Smooth muscle cell (in vitro differentiated cells): Measurements from ENCODE around the gene CPXM2. TPM values are rescaled to one million over a fixed set of nuclear protein-coding genes. Genes with fewer than 3 reads are reported as not detected.

Source experiments
- DNase-seq: peaks from one replicate; lab custom pipeline; 2025; ENCODE audit not compliant: unreplicated experiment; lab: John Stamatoyannopoulos, UW
- H2AFZ ChIP-seq: fragments of 200-600 bp; sonication (generic); 2 replicates; pipeline ENCODE4 v1.6.0; 2016; ENCODE audit warnings: antibody characterized with exemption, low read depth, mild to moderate bottlenecking
- H3F3A ChIP-seq: fragments of 200-600 bp; sonication (generic); 2 replicates; pipeline ENCODE4 v1.6.0; 2017; ENCODE audit warnings: antibody characterized with exemption, low read depth
- H3K27ac ChIP-seq: fragments of 200-600 bp; sonication (generic); 2 replicates; pipeline ENCODE4 v1.5.1; 2016; ENCODE audit warnings: low read depth, mild to moderate bottlenecking
- H3K27me3 ChIP-seq: fragments of 200-600 bp; sonication (generic); 2 replicates; pipeline ENCODE4 v1.6.1; 2016; ENCODE audit warnings: low read depth, mild to moderate bottlenecking
- H3K36me3 ChIP-seq: fragments of 200-600 bp; sonication (generic); 2 replicates; pipeline ENCODE4 v1.5.1; 2016; ENCODE audit warnings: low read depth
- H3K4me1 ChIP-seq: fragments of 200-600 bp; sonication (generic); 2 replicates; pipeline ENCODE4 v1.5.1; 2016; ENCODE audit warnings: low read depth
- H3K4me2 ChIP-seq: fragments of 200-600 bp; sonication (generic); 2 replicates; pipeline ENCODE4 v1.6.0; 2016; ENCODE audit warnings: mild to moderate bottlenecking
- H3K4me3 ChIP-seq: fragments of 200-600 bp; sonication (generic); 2 replicates; pipeline ENCODE4 v1.5.1; 2016; ENCODE audit warnings: mild to moderate bottlenecking
- H3K79me2 ChIP-seq: fragments of 200-600 bp; sonication (generic); 2 replicates; pipeline ENCODE4 v1.6.0; 2016; ENCODE audit warnings: low read depth, mild to moderate bottlenecking
- H3K9ac ChIP-seq: fragments of 200-600 bp; sonication (generic); 2 replicates; pipeline ENCODE4 v1.6.0; 2016; ENCODE audit warnings: low read depth
- H3K9me3 ChIP-seq: fragments of 200-600 bp; sonication (generic); replicated peaks from 2 replicates; pipeline ENCODE4 v1.5.1; 2016; ENCODE audit warnings: low read depth
- H4K20me1 ChIP-seq: fragments of 200-600 bp; sonication (generic); 2 replicates; pipeline ENCODE4 v1.6.0; 2016; ENCODE audit warnings: low read depth
- CTCF ChIP-seq: fragments of 200-600 bp; sonication (generic); IDR thresholded peaks from 2 replicates; pipeline ENCODE4 v1.5.1; 2017; ENCODE audit warnings: borderline replicate concordance, mild to moderate bottlenecking, antibody characterized with exemption; ENCODE audit not compliant: insufficient read depth, poor library complexity, severe bottlenecking
- WGBS: methylation state at CpG from one replicate; pipeline ENCODE4 v1.1.7; 2016; ENCODE audit warnings: low lambda C conversion rate; 5-methylcytosine and 5-hydroxymethylcytosine counted together
- polyA plus RNA-seq: library from polyadenylated mRNA; unstranded; fragments of >200 nt; fragmentation: Nextera tagmentation; extraction: Ambion mirVana; gene quantifications from 2 replicates; pipeline ENCODE4 v1.2.1, GENCODE V29; 2016
- total RNA-seq: library from RNA; depleted of rRNA; stranded (reverse); fragments of >200 nt; gene quantifications from 2 replicates; pipeline ENCODE4 v1.2.3, GENCODE V29; 2014

Gene CPXM2
- total and polyA plus RNA-seq, 2 experiments from 2014 or later, result 31.2 to 65.5 TPM

GRCh38 chr10:123886292-123886691 lies 5.3 kb downstream of the CPXM2 start:
- Histone ChIP-seq H3F3A (no peaks in the 10 kb centered on the region), H4K20me1 (no peaks in the 10 kb centered on the region), H3K4me2 (no peak overlapping the region), H2AFZ (no peak overlapping the region), H3K4me1 (peaks cover 3% of the 10 kb centered on the region), H3K27me3 (no peaks in the 10 kb centered on the region), H3K36me3 (no peaks in the 10 kb centered on the region), H3K27ac (no peak overlapping the region), H3K9me3 (no peaks in the 10 kb centered on the region), H3K9ac (no peak overlapping the region), H3K4me3 (no peak overlapping the region), H3K79me2 (peaks cover 3% of the 10 kb centered on the region)
- DNase-seq, result no peak
- TF ChIP-seq CTCF, result no peak
- WGBS, result 71% methylated on average over 6 of the region's 6 CpGs

GRCh38 chr10:123885406-123886170 lies 6.0 kb downstream of the CPXM2 start:
- no peak overlapping the region for H3K27ac ChIP-seq
- peaks cover 3% of the 10 kb centered on the region for H3K4me1 ChIP-seq
- no peak overlapping the region for H3K4me2 ChIP-seq
- H3K9ac ChIP-seq, result no peak overlapping the region
- DNase-seq, result no peak
- no peaks in the 10 kb centered on the region for H3F3A ChIP-seq
- no peaks in the 10 kb centered on the region for H3K27me3 ChIP-seq
- H3K79me2 ChIP-seq, result peaks cover 3% of the 10 kb centered on the region
- H4K20me1 ChIP-seq, result no peaks in the 10 kb centered on the region
- no peaks in the 10 kb centered on the region for H3K9me3 ChIP-seq
- H3K4me3 ChIP-seq, result no peak overlapping the region
- no peak for TF ChIP-seq CTCF
- H2AFZ ChIP-seq, result no peak overlapping the region
- 82% methylated on average over 6 of the region's 6 CpGs for WGBS
- H3K36me3 ChIP-seq, result no peaks in the 10 kb centered on the region

GRCh38 chr10:123884907-123885381 lies 6.7 kb downstream of the CPXM2 start:
- no peak overlapping the region for H3K9ac ChIP-seq
- no peak overlapping the region for H2AFZ ChIP-seq
- no peaks in the 10 kb centered on the region for H3F3A ChIP-seq
- no peaks in the 10 kb centered on the region for H3K9me3 ChIP-seq
- H3K79me2 ChIP-seq, result peaks cover 3% of the 10 kb centered on the region
- no peak for DNase-seq
- H3K36me3 ChIP-seq, result no peaks in the 10 kb centered on the region
- H3K27ac ChIP-seq, result no peak overlapping the region
- peaks cover 3% of the 10 kb centered on the region for H3K4me1 ChIP-seq
- no peak overlapping the region for H3K4me3 ChIP-seq
- no peaks in the 10 kb centered on the region for H3K27me3 ChIP-seq
- WGBS, result 94% methylated on average over 5 of the region's 5 CpGs
- H4K20me1 ChIP-seq, result no peaks in the 10 kb centered on the region
- no peak for TF ChIP-seq CTCF
- H3K4me2 ChIP-seq, result no peak overlapping the region
